ENCODE measurements around the gene HNRNPA3. TPM values are rescaled to one million over a fixed set of nuclear protein-coding genes. Genes with fewer than 3 reads are reported as not detected.
"Not testable (repeated sequence)": the region's sequence is repeated elsewhere in the genome, so short reads cannot be mapped to it uniquely, and the experiment has no call there.

The HNRNPA3 gene
- 127 TPM for total RNA-seq

- peak; percentile 100 for DNase-seq
Measured at GRCh38 chr2:177212106-177212890, at the start of gene HNRNPA3. Gene HNRNPA3 (plus strand): TSS chr2:177212794. CDS start chr2:177212800, 6 bp downstream.

DNA sequence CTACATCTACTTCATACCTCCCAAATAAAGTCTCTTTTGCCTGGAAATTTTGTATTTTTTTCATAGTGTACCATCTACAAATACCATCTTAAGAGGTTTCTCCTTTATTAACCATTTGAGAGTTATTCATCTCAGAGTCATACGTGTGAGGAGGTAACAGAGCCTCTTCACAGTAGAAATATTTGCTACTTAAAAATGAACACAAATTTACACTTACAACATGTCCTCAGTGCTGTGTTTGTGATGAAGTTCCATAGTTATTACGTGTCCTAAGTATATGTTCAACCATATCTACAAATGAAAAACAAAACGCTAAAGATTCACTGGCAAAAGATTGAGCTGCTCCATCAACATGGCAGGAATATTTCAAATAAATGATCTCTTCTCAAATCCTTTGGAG lies 48.5 kb upstream of the HNRNPA3 start:
- DNase-seq: no peak

DNA sequence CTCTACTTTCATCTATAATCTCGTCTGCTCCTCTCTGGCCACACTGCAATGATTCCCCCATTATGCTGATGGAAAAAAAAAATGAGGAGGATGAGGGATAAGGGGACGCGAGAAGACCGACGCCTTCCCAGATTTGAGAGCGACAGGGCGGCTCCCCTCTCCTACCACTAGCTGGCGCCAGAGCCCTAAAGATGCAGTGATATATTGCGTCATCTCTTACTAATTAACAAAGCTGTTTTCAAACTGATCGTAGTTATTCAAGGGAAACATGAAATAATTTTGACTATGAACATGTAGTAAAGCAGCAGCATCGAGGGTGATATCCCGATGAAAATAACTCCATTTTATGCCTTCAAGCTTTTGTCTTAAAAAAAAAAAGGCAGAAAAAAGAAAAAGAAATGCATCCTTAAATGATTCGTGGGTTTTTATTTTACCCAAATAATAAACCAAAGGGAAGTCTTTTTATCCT lies 48.0 kb upstream of the HNRNPA3 start:
- peak; percentile 95 for DNase-seq

GRCh38 chr2:177165061-177165583 lies 47.5 kb upstream of the HNRNPA3 start:
- peak; percentile 76 for DNase-seq

- peak; percentile 68 for DNase-seq
Measured at GRCh38 chr2:177165721-177166711, 46.6 kb upstream of the HNRNPA3 start.

DNA sequence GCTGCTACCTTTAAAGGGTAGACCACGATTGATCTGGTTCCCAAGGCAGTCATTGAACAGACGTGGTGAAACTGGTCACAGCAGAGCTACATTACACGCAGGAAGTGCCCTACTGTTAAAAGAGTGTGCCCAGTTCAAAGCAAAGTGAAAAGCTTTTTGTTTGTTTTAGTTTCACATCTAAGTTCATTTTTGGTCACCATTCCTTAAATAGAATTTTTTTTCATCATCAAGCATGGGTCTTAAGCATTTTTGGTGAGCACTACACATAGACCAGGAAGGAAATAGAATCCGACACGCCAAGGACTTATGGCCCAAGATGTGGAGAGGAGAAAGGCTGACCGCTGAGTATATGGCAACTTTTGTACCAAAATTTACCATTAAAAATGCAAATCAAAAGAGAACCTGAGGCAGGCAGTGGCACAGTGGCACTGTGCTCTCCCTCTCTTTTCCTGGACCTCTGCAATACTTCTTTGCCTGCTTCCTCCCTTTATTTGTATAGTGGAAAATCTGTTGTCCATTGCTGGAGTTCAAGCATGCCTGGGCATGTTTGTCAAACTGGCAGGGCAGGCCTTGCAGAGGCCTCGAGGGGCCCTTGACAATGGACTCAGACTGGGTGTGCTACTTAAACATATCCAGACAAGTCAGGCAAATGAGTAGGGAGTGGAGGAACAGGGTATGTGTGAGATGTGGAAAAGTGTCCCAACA lies 42.6 kb upstream of the HNRNPA3 start:
- peak; percentile 59 for DNase-seq

GRCh38 chr2:177171418-177171865 lies 41.2 kb upstream of the HNRNPA3 start:
- DNase-seq: peak; percentile 32

GRCh38 chr2:177172034-177172880 lies 40.3 kb upstream of the HNRNPA3 start:
- DNase-seq: no peak

DNA sequence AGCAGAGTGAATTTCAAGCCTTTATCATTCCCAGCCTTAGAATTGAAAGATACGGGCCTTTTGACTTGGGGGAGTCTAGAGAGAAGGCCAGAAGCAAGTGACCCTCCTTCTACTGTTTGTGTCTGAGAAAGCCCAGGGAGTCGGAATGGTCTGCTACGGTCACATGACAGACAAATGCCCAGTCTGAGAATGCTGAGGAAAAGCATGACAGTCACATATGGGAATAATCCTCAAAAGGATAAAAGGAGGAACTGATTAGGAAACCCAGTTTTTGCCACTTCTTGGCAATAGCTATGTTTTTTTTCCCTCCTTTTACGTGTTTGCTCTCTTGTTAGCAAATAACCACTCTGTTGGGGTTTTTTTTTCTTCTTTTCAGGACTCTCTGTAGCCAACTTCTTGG lies 38.1 kb upstream of the HNRNPA3 start:
- no peak for DNase-seq

- no peak for DNase-seq
Measured at GRCh38 chr2:177175917-177176668, 36.5 kb upstream of the HNRNPA3 start.

DNA sequence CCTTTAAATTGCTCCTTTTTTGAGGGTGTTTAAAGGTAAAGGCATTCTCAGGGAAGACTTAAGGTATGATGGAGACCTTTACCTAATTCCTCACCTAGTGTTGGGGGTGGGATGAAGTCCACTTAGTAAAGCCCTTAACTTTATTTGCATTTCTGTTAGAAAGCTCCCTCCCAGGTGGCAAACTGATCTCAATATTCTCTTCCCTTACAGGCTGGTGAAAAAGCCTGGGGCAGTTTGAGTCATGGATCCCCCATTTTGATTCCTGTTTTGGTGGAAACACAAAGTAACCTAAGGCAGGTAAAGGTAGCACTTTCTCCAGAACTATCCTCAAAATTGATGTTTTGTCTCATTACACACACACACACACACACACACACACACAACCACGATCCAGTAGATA lies 33.8 kb upstream of the HNRNPA3 start:
- DNase-seq: no peak

DNA sequence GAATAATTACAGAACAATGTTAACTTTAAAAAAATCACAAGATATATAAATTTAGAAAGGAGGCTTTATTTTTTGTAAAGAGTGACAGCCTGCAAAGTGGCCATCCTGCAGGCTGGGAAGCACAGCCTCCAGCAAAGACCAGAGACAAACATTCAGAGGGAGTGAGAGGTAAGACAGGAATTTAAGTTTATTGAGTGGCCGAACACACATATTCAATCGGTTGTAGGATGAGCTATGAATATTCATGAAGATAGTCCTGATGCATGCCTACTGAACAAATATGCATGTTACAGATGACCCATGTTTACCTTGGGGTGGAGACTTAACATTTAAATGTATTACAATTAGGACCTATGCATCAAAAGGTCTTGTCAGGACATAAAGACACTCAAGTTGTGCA lies 33.4 kb upstream of the HNRNPA3 start:
- DNase-seq: no peak

DNA sequence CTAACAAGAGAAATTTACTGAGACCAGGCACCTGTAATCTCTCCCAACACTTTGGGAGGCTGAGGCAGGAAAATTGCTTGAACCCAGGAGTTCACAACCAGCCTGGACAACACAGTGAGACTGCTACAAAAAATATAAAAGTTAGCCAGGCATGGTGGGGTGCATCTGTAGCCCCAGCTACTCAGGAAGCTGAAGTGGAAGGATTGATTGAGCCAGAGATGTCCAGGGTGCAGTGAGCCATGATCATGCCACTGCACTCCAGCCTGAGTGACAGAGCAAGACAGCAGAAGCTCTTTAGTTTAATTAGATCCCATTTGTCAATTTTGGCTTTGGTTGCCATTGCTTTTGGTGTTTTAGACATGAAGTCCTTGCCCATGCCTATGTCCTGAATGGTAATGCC lies 32.9 kb upstream of the HNRNPA3 start:
- DNase-seq: not testable (repeated sequence)

DNA sequence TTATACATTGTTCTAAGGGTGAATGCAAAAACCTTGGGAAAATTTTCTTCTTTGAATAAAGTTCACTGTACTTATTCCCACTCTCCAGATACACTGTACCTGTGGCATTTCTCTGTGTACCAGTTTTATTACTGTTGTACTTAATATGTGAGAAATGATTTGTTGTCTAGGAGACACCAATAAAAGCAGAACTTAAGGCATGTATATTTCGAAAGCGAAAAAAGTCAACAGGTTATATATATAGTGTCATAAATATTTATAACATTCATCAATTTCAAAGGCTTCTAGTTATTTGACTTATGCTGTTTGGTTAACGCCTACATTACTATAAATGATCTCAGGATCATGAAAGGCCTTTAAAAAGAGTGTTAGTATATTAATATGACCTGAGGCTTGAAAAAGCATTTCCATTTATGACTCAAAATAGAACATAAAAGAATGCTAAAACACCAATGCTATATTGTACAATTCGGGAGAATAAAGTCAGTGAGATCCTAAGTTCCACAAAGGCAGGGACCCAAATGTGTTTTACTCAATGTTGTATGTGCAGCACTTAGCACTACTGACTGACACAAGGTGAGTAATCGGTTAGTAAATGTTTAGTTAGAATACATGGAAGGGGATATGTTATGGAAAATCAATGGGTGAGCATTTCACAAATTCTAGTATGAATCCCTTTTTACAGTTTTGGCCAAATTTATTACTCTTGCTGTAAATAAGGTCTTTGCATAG lies 32.2 kb upstream of the HNRNPA3 start:
- DNase-seq: no peak

DNA sequence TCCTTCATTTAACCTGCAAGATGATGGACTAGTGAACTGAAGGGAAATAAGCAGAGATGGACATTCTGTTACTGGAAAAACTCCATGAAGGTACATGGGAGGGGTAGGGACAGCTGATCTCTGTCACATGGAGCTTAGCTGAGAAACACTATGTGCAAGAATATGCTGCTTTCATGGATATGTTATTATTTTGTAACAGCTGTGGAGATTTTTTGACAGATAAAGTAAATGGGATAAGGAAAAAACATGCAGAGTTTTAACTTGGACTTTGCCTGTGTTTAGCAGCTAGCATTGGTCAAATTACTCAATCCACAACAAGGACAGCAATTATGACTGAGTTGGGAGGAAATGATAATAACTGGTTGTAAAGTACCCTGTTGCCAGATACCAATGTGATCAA lies 28.7 kb upstream of the HNRNPA3 start:
- DNase-seq: no peak

- no peak for DNase-seq
Measured at GRCh38 chr2:177184606-177185005, 28.0 kb upstream of the HNRNPA3 start.

DNA sequence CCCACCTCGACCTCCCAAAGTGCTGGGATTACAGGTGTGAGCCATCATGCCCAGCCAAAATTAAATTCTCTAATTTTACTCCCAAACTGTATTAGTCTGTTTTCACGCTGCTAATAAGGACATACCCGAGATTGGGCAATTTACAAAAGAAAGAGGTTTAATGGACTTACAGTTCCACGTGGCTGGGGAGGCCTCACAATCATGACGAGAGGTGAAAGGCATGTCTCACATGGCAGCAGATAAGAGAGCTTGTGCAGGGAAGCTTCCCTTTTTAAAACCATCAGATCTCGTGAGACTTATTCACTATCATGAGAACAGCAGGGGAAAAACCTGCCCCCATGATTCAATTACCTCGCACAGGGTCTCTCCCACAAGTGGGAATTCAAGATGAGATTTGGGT lies 26.6 kb upstream of the HNRNPA3 start:
- not testable (repeated sequence) for DNase-seq

- peak; percentile 22 for DNase-seq
Measured at GRCh38 chr2:177187631-177188312, 24.8 kb upstream of the HNRNPA3 start.

All from tongue (tissue), 2 donors.